Measurements from ENCODE around the gene CXorf58.
"Not testable (repeated sequence)": the region's sequence is repeated elsewhere in the genome, so short reads cannot be mapped to it uniquely, and the experiment has no call there.

CXorf58 gene

DNA sequence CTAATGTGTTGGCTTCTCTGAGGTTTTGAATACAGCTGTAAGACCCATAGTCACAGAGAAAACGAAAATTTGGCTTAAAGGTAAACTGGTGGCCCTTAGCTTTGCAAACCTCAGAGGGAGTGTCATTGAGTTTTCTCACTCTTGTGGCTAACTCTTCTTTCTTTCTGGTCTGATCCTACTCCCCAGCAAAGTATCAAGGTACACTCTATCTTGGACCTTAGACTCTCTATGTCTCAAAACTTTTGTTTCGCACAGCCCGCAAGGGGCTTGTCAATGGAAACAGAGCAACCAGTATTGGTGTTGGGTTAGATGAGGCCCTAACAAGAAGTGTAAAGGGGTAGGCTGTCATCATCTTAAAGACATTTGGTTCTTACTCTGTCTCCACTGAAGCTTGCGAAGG, 19.9 kb upstream of the CXorf58 start:
- DNase-seq (ENCODE audit: low read depth in 1 of 2, low spot score in 1 of 2), result no peak
- TF ChIP-seq GABPA (IDR thresholded peaks at IDR 0.05; ENCODE audit: low read depth) (no peak), SPI1 (IDR thresholded peaks at IDR 0.05; ENCODE audit: borderline replicate concordance, low read depth) (no peak), POLR2AphosphoS5 (IDR thresholded peaks at IDR 0.05; ENCODE audit: low read depth) (no peak)
- TF ChIP-seq, protein P1, sequence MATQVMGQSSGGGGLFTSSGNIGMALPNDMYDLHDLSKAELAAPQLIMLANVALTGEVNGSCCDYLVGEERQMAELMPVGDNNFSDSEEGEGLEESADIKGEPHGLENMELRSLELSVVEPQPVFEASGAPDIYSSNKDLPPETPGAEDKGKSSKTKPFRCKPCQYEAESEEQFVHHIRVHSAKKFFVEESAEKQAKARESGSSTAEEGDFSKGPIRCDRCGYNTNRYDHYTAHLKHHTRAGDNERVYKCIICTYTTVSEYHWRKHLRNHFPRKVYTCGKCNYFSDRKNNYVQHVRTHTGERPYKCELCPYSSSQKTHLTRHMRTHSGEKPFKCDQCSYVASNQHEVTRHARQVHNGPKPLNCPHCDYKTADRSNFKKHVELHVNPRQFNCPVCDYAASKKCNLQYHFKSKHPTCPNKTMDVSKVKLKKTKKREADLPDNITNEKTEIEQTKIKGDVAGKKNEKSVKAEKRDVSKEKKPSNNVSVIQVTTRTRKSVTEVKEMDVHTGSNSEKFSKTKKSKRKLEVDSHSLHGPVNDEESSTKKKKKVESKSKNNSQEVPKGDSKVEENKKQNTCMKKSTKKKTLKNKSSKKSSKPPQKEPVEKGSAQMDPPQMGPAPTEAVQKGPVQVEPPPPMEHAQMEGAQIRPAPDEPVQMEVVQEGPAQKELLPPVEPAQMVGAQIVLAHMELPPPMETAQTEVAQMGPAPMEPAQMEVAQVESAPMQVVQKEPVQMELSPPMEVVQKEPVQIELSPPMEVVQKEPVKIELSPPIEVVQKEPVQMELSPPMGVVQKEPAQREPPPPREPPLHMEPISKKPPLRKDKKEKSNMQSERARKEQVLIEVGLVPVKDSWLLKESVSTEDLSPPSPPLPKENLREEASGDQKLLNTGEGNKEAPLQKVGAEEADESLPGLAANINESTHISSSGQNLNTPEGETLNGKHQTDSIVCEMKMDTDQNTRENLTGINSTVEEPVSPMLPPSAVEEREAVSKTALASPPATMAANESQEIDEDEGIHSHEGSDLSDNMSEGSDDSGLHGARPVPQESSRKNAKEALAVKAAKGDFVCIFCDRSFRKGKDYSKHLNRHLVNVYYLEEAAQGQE (IDR thresholded peaks at IDR 0.05; ENCODE audit: insufficient replicate concordance, low read depth), result no peak
- TF ChIP-seq, protein P2, sequence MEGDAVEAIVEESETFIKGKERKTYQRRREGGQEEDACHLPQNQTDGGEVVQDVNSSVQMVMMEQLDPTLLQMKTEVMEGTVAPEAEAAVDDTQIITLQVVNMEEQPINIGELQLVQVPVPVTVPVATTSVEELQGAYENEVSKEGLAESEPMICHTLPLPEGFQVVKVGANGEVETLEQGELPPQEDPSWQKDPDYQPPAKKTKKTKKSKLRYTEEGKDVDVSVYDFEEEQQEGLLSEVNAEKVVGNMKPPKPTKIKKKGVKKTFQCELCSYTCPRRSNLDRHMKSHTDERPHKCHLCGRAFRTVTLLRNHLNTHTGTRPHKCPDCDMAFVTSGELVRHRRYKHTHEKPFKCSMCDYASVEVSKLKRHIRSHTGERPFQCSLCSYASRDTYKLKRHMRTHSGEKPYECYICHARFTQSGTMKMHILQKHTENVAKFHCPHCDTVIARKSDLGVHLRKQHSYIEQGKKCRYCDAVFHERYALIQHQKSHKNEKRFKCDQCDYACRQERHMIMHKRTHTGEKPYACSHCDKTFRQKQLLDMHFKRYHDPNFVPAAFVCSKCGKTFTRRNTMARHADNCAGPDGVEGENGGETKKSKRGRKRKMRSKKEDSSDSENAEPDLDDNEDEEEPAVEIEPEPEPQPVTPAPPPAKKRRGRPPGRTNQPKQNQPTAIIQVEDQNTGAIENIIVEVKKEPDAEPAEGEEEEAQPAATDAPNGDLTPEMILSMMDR (IDR thresholded peaks at IDR 0.05; ENCODE audit: insufficient read depth, low read length), result no peak

DNA sequence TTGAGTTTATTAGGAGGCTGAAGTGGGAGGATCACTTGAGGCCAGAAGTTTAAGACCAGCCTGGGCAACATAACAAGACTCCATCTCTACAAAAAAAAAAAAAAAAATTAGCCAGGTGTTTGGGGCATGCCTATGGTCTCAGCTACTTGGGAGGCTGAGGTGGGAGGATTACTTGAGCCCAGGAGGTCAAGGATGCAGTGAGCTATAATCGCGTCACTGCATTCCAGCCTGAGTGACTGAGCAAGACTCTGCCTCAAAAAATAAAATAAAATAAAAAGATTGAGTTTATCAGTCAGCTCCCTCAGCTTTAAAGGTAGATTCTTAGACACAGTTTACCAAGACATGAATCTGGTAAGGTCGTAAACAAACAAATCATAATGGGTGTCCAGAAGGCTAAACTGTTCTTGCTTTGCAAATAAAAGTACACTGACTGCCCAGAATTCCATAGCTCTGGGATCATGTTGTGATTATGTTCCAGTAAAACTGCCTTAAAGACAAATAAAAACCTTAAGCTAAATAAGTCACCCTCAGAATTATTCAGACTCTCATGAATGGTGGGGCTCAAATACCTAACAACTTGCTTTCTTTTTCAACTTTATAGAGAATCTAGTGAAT, 18.8 kb upstream of the CXorf58 start:
- no peak for DNase-seq (ENCODE audit: low read depth in 1 of 2, low spot score in 1 of 2)
- H3K4me3 ChIP-seq (replicated peaks; ENCODE audit: insufficient read depth, low read length), result no peak overlapping the region
- H3K27ac ChIP-seq (replicated peaks), result no peak overlapping the region
- H3K27me3 ChIP-seq (ENCODE audit: insufficient read depth, poor library complexity, severe bottlenecking), result no peaks in the 10 kb centered on the region
- TF ChIP-seq POLR2AphosphoS5 (IDR thresholded peaks at IDR 0.05; ENCODE audit: low read depth) (no peak), GABPA (IDR thresholded peaks at IDR 0.05; ENCODE audit: low read depth) (no peak), SPI1 (IDR thresholded peaks at IDR 0.05; ENCODE audit: borderline replicate concordance, low read depth) (no peak)
- TF ChIP-seq, protein P1 (IDR thresholded peaks at IDR 0.05; ENCODE audit: insufficient replicate concordance, low read depth), result no peak
- TF ChIP-seq, protein P2 (IDR thresholded peaks at IDR 0.05; ENCODE audit: insufficient read depth, low read length), result no peak

More for the DNA sequence above, 19.9 kb upstream of the CXorf58 start:
- no peaks in the 10 kb centered on the region for H3K27me3 ChIP-seq (ENCODE audit: insufficient read depth, poor library complexity, severe bottlenecking)
- H3K4me3 ChIP-seq (replicated peaks; ENCODE audit: insufficient read depth, low read length), result no peak overlapping the region
- no peak overlapping the region for H3K27ac ChIP-seq (replicated peaks)

DNA sequence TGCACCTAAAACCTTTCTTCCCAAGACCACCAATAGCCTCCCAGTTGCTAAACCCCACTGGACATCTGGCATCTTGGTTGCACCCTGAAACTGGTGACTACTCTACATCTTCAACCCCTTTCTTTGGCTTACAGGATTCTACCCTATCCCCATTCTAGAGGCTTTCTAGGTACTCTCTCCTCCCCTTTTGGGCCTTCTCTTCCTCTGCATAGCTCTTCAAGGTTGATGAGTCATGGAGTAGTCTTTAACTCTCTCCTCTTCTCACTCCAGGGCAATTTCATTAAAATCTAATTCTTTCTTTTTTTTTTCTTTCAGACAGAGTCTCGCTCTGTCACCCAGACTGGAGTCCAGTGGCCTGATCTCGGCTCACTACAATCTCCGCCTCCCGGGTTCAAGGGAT, 16.9 kb upstream of the CXorf58 start:
- TF ChIP-seq SPI1 (IDR thresholded peaks at IDR 0.05; ENCODE audit: borderline replicate concordance, low read depth), result no peak
- no peak for TF ChIP-seq GABPA (IDR thresholded peaks at IDR 0.05; ENCODE audit: low read depth)
- TF ChIP-seq, protein P1 (IDR thresholded peaks at IDR 0.05; ENCODE audit: insufficient replicate concordance, low read depth), result no peak
- no peak for TF ChIP-seq POLR2AphosphoS5 (IDR thresholded peaks at IDR 0.05; ENCODE audit: low read depth)
- TF ChIP-seq, protein P2 (IDR thresholded peaks at IDR 0.05; ENCODE audit: insufficient read depth, low read length), result no peak
- H3K27ac ChIP-seq (replicated peaks), result no peak overlapping the region
- DNase-seq (ENCODE audit: low read depth in 1 of 2, low spot score in 1 of 2), result no peak
- H3K27me3 ChIP-seq (ENCODE audit: insufficient read depth, poor library complexity, severe bottlenecking), result no peaks in the 10 kb centered on the region
- no peak overlapping the region for H3K4me3 ChIP-seq (replicated peaks; ENCODE audit: insufficient read depth, low read length)

DNA sequence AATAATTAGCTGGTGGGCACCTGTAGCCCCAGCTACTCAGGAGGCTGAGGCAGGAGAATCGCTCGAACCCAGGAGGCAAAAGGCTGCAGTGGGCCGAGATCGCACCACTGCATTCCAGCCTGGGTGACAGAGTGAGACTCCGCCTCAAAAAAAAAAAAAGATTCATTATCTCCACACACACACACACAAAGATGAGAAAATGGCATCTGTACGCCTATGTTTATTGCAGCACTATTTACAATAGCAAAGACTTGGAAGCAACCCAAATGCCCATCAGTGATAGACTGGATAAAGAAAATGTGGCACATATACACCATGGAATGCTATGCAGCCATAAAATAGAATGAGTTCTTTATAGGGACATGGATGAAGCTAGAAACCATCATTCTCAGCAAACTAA, 12.8 kb upstream of the CXorf58 start:
- not testable (repeated sequence) for H3K27me3 ChIP-seq (ENCODE audit: insufficient read depth, poor library complexity, severe bottlenecking); DNase-seq (ENCODE audit: low read depth in 1 of 2, low spot score in 1 of 2); H3K27ac ChIP-seq (replicated peaks); H3K4me3 ChIP-seq (replicated peaks; ENCODE audit: insufficient read depth, low read length)

DNA sequence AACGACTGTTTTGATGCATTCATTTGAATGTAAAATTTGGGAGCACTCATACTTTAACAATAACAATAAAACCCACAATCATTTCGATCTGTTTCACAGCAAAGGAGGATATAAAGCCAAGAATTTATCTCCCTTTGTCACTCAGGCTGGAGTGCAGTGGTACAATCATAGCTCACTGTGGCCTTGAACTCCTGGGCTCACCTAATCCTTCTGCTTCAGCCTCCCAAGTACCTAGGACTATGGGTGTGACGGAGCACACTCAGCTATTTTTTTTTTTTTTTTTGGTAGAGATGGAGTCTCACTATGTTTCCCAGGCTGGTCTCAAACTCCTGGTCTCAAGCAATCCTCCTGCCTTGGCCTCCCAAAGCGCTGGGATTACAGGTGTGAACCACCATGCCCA, 11.3 kb upstream of the CXorf58 start:
- H3K27ac ChIP-seq (replicated peaks); DNase-seq (ENCODE audit: low read depth in 1 of 2, low spot score in 1 of 2); H3K27me3 ChIP-seq (ENCODE audit: insufficient read depth, poor library complexity, severe bottlenecking); H3K4me3 ChIP-seq (replicated peaks; ENCODE audit: insufficient read depth, low read length): not testable (repeated sequence)
